ENCODE measurements around the gene EPM2AIP1. TPM values are rescaled to one million over a fixed set of nuclear protein-coding genes. Genes with fewer than 3 reads are reported as not detected.

EPM2AIP1 gene
- total and polyA plus RNA-seq, 2 donors (not counting 3 experiments of a cell fraction or from before 2014, with no cell fraction given), result 5.4 to 15.1 TPM

- H2AFZ ChIP-seq (ENCODE audit: low read depth, low read length), result no peak overlapping the region
- H3K9me3 ChIP-seq (replicated peaks; ENCODE audit: control insufficient read depth, insufficient read depth, low read length), result no peaks in the 10 kb centered on the region
- H3K9ac ChIP-seq (replicated peaks; ENCODE audit: extremely low read depth, insufficient read depth, low read length), result no peak overlapping the region
- no peaks in the 10 kb centered on the region for H4K20me1 ChIP-seq (replicated peaks; ENCODE audit: control insufficient read depth, extremely low read depth, insufficient read depth, low read length)
- dilution Hi-C loops (cut with MboI; ENCODE audit: extremely low pct_ligation_motif_present, low sequenced_read_pairs) (no loop called here), intact Hi-C loops (cut with micrococcal nuclease) (no loop called here)
- no peak for DNase-seq (ENCODE audit: low read depth, low spot score)
- CTCF ChIA-PET, result interaction anchor here (1.1 to 7.6 kb wide), 3 partner anchors 39 to 185 kb away, joined by 3 to 141 read pairs (median 3); no protein-coding TSS in a partner anchor
- no peaks in the 10 kb centered on the region for H3K27me3 ChIP-seq (ENCODE audit: control insufficient read depth in 2 of 2, insufficient read depth in 2 of 2, low read length in 2 of 2)
- no peak overlapping the region for H3K4me3 ChIP-seq (replicated peaks in 1 of 3; ENCODE audit: insufficient read depth in 1 of 3, low read depth in 1 of 3, low read length in 3 of 3)
- peaks cover 9 to 10% of the 10 kb centered on the region in 2 experiments for H3K36me3 ChIP-seq (ENCODE audit: control insufficient read depth in 2 of 2, extremely low read depth in 1 of 2, insufficient read depth in 2 of 2, low read length in 2 of 2)
- H3K9me1 ChIP-seq (replicated peaks; ENCODE audit: control insufficient read depth, extremely low read depth, insufficient read depth, low read length), result no peaks in the 10 kb centered on the region
- H3K4me2 ChIP-seq (ENCODE audit: insufficient read depth, low read length), result no peak overlapping the region
- TF ChIP-seq POLR2A (IDR thresholded peaks at IDR 0.05; ENCODE audit: low read depth, low read length), result no peak
- no peak for FAIRE-seq
- no peak overlapping the region for H3K27ac ChIP-seq (ENCODE audit: insufficient read depth, low read depth, low read length)
- H3K4me1 ChIP-seq (ENCODE audit: control insufficient read depth, extremely low read depth, insufficient read depth, low read length), result no peaks in the 10 kb centered on the region
- no peaks in the 10 kb centered on the region for H3K79me2 ChIP-seq (ENCODE audit: control insufficient read depth, insufficient read depth, low read length)
- no TSS peak for BruUV-seq (replicated peaks)
- POLR2A ChIA-PET, result interaction anchor here (0.6 kb wide), 1 partner anchor 77 kb away, joined by 3 read pairs; no protein-coding TSS in a partner anchor
Observed at GRCh38 chr3:37029516-37030163, 36.7 kb upstream of the EPM2AIP1 start.

- H3K36me3 ChIP-seq (ENCODE audit: control insufficient read depth in 2 of 2, extremely low read depth in 1 of 2, insufficient read depth in 2 of 2, low read length in 2 of 2), result peaks cover 9 to 10% of the 10 kb centered on the region in 2 experiments
- FAIRE-seq (no peak), DNase-seq (ENCODE audit: low read depth, low spot score) (no peak)
- no peaks in the 10 kb centered on the region for H3K4me1 ChIP-seq (ENCODE audit: control insufficient read depth, extremely low read depth, insufficient read depth, low read length)
- no peak overlapping the region for H3K9ac ChIP-seq (replicated peaks; ENCODE audit: extremely low read depth, insufficient read depth, low read length)
- no peak overlapping the region for H3K4me2 ChIP-seq (ENCODE audit: insufficient read depth, low read length)
- H3K27me3 ChIP-seq (ENCODE audit: control insufficient read depth in 2 of 2, insufficient read depth in 2 of 2, low read length in 2 of 2), result no peaks in the 10 kb centered on the region
- H3K79me2 ChIP-seq (ENCODE audit: control insufficient read depth, insufficient read depth, low read length), result no peaks in the 10 kb centered on the region
- dilution Hi-C loops (cut with MboI; ENCODE audit: extremely low pct_ligation_motif_present, low sequenced_read_pairs), result no loop called here
- H2AFZ ChIP-seq (ENCODE audit: low read depth, low read length), result no peak overlapping the region
- BruUV-seq (replicated peaks), result no TSS peak
- H4K20me1 ChIP-seq (replicated peaks; ENCODE audit: control insufficient read depth, extremely low read depth, insufficient read depth, low read length), result no peaks in the 10 kb centered on the region
- TF ChIP-seq FOS (IDR thresholded peaks at IDR 0.05; ENCODE audit: borderline replicate concordance, insufficient read depth, low read length), result no peak
- no peak for TF ChIP-seq MAX (IDR thresholded peaks at IDR 0.05; ENCODE audit: insufficient read depth, insufficient read length)
- TF ChIP-seq JUN (IDR thresholded peaks at IDR 0.05; ENCODE audit: borderline replicate concordance, insufficient read depth, insufficient read length, low read depth), result no peak
- no peak for TF ChIP-seq EZH2 (IDR thresholded peaks at IDR 0.05; ENCODE audit: borderline replicate concordance, low read depth, low read length, severe bottlenecking)
- no peak for TF ChIP-seq POLR2AphosphoS5 (IDR thresholded peaks at IDR 0.05; ENCODE audit: insufficient read depth, low read depth, low read length)
- no peak for TF ChIP-seq POLR2A (IDR thresholded peaks at IDR 0.05; ENCODE audit: low read depth, low read length)
- no peak for TF ChIP-seq GATA2 (IDR thresholded peaks at IDR 0.05; ENCODE audit: insufficient read depth, insufficient read length, low read depth, low read length)
- TF ChIP-seq MYC (IDR thresholded peaks at IDR 0.05; ENCODE audit: low read depth, low read length), result no peak
- H3K9me1 ChIP-seq (replicated peaks; ENCODE audit: control insufficient read depth, extremely low read depth, insufficient read depth, low read length), result no peaks in the 10 kb centered on the region
- ChIA-PET POLR2A (interaction anchor here (0.6 kb wide), 1 partner anchor 77 kb away, joined by 3 read pairs; no protein-coding TSS in a partner anchor), CTCF (interaction anchor here (1.1 to 7.6 kb wide), 3 partner anchors 39 to 186 kb away, joined by 3 to 141 read pairs (median 3); no protein-coding TSS in a partner anchor)
- no peaks in the 10 kb centered on the region for H3K9me3 ChIP-seq (replicated peaks; ENCODE audit: control insufficient read depth, insufficient read depth, low read length)
- H3K27ac ChIP-seq (ENCODE audit: insufficient read depth, low read depth, low read length), result no peak overlapping the region
- intact Hi-C loops (cut with micrococcal nuclease), result no loop called here
- H3K4me3 ChIP-seq (replicated peaks in 1 of 3; ENCODE audit: insufficient read depth in 1 of 3, low read depth in 1 of 3, low read length in 3 of 3), result no peak overlapping the region
Observed at GRCh38 chr3:37029111-37029510, 36.2 kb upstream of the EPM2AIP1 start.
